ENCODE results near the gene COL20A1.

DNA sequence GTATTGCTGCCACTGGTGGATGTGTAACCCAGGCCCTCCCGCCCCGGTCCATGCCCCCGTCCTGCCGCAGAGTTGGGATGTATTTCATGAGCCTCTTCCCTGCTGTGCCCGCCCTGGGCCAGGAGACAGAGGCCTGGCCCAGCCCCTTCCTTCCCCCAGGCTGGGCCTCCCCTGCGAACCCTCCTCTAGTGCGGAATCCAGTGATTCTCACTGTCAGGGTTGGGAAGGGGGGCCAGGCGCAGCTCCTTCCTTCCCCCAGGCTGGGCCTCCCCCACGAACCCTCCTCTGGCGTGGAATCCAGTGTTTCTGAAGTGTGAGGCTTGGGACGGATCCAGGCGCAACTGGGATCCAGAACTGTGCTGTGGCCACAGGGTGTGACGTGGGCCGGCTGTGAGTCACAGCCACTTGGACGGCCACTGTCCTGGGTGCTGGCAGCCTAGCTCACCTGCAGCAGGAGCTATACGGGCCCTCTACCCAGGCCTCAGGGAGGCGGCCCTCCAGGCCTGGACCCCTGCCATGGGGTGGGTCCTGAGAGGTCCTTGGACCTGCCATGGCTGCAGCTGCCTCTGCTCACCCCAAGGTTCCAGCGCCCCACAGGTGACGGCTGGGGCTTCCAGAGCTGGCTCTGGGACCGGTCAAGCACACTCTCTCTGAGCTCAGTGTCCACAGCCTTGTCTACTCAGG, 28.3 kb downstream of the COL20A1 start:
- TF ChIP-seq CTCF (IDR thresholded peaks at IDR 0.05) (no peak), POLR2AphosphoS5 (IDR thresholded peaks at IDR 0.05; ENCODE audit: insufficient read depth in 1 of 2, low read depth in 1 of 2) (no peak), POLR2A (IDR thresholded peaks at IDR 0.05) (no peak)

Data from vagina (tissue), 2 donors.